Fibroblast of lung (primary cell): Measurements from ENCODE around the gene DOCK7.

ENCODE experiments used
- CTCF ChIP-seq, 2 donors: IDR thresholded peaks in 1 of 2; conservative IDR thresholded peaks in 1 of 2; 1 replicate in 1 of 2; 2 replicates in 1 of 2; pipeline ENCODE4 v1.5.1; 2011 to 2012; ENCODE audit warnings: low read length in 2 of 2, control low read depth in 1 of 2, inconsistent platforms in 1 of 2, low read depth in 1 of 2, mild to moderate bottlenecking in 1 of 2
- EZH2 ChIP-seq: IDR thresholded peaks from 2 replicates; pipeline ENCODE4 v1.5.1; 2012; ENCODE audit warnings: low read length, control low read depth, mild to moderate bottlenecking; ENCODE audit errors: missing control alignments

GRCh38 chr1:62682531-62682930 is 5.7 kb downstream of the DOCK7 start:
- no peak for TF ChIP-seq CTCF (conservative IDR thresholded peaks at IDR 0.05 in 1 of 2, IDR thresholded peaks at IDR 0.05 in 1 of 2; ENCODE audit: low read depth in 1 of 2, low read length in 2 of 2)
- no peak for TF ChIP-seq EZH2
